ENCODE results near the gene LTBP1. TPM values are rescaled to one million over a fixed set of nuclear protein-coding genes. Genes with fewer than 3 reads are reported as not detected.

Gene LTBP1
- total and polyA plus RNA-seq, 2 experiments from 2014 or later, result 216 to 509 TPM

DNA sequence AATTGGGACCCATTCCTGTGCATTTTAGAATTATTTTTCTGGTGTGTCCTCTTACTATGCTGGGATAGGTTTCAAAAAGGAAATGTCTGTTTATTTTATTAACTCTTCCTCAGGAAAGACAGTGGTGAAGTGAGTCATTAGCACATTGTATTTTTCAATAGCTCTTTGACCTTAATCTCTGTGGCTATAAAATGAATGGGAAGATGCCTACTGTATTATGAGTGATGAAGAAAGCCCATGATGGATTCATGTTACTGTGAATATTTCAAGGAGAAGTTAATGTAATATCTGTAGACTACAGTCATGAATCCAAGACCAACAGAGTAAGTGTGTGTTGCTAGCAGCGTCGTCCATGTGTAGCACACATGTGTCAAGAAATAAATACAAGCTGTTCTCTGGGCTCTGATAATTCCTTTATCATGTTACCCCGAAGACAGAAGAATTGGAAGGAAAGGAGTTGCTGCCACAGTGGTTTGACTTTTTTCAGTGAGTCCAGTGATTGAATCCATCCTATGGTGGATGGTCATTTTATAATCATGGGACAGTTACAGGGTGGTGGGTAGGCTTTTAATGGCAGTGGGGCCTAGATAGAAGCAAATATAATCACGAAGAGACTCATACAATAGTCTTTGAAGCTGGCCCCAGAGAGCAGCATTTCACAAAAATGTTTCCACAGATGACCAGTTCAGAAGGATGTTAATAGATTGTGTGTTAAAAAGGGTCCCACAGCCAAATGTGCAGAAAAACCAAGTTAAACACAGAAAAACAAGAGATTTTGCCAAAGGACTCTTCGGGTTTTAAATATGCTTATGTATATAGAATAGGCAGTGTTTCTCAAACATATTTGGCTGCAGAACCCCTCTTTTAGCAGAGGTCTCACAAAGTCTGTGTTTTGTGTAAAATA, 290.0 kb downstream of the LTBP1 start:
- no peak overlapping the region for H3K4me3 ChIP-seq
- peaks cover 5% of the 10 kb centered on the region for H3K4me1 ChIP-seq (ENCODE audit: low read depth)
- H3K9me3 ChIP-seq (ENCODE audit: low read depth), result no peaks in the 10 kb centered on the region
- no peaks in the 10 kb centered on the region for H3K27me3 ChIP-seq
- no peaks in the 10 kb centered on the region for H3K36me3 ChIP-seq
- peak in 1 of 2 donors; percentile 52 for DNase-seq (ENCODE audit: low read depth in 1 of 2, low spot score in 1 of 2)
- H3K27ac ChIP-seq, result peak overlapping the region; percentile 12
- TF ChIP-seq, protein P1, sequence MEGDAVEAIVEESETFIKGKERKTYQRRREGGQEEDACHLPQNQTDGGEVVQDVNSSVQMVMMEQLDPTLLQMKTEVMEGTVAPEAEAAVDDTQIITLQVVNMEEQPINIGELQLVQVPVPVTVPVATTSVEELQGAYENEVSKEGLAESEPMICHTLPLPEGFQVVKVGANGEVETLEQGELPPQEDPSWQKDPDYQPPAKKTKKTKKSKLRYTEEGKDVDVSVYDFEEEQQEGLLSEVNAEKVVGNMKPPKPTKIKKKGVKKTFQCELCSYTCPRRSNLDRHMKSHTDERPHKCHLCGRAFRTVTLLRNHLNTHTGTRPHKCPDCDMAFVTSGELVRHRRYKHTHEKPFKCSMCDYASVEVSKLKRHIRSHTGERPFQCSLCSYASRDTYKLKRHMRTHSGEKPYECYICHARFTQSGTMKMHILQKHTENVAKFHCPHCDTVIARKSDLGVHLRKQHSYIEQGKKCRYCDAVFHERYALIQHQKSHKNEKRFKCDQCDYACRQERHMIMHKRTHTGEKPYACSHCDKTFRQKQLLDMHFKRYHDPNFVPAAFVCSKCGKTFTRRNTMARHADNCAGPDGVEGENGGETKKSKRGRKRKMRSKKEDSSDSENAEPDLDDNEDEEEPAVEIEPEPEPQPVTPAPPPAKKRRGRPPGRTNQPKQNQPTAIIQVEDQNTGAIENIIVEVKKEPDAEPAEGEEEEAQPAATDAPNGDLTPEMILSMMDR (IDR thresholded peaks at IDR 0.05; ENCODE audit: low read depth, low read length), result no peak

DNA sequence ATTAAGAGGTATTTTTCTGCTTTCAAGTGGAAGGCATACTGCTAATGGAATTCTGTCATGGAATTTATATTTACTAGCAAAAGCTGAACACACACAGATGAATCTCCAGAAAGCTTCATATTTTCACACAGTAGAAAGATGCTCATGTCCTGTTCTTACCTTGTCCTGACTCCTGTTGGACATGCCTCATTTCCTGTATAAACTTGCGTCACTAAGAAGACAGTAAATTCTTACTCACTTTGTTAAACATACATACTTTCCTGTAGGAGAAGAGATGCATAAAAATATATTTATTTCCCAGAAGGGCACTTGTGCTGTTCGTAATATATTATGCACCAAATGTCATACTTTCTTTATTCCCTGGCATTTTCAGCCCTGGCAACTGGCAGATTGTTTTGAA, 291.4 kb downstream of the LTBP1 start:
- no peaks in the 10 kb centered on the region for H3K27me3 ChIP-seq
- TF ChIP-seq, protein P1 (IDR thresholded peaks at IDR 0.05; ENCODE audit: low read depth, low read length), result no peak
- peaks cover 8% of the 10 kb centered on the region for H3K4me1 ChIP-seq (ENCODE audit: low read depth)
- no peaks in the 10 kb centered on the region for H3K9me3 ChIP-seq (ENCODE audit: low read depth)
- H3K36me3 ChIP-seq, result no peaks in the 10 kb centered on the region
- H3K4me3 ChIP-seq, result no peak overlapping the region
- peak in 1 of 2 donors; percentile 63 for DNase-seq (ENCODE audit: low read depth in 1 of 2, low spot score in 1 of 2)
- peak overlapping the region; percentile 55 for H3K27ac ChIP-seq

DNA sequence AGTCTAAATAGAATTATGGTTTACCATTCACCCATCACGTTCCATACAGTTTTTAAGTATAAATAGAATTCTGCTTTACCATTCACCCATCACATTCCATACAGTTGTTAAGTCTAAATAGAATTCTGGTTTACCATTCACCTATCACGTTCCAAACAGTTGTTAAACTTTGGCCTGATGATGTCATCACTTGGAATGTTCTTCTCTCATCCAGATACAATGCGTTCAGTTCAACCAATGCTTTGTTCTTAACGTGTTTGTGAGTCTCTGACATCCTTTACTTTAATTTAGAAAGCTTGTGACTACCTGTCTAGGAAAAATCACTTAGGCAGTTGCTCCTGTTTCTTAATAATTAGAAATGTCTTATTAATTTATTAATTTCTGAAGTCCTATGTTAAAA, 293.4 kb downstream of the LTBP1 start:
- no peak overlapping the region for H3K27ac ChIP-seq
- peak in 1 of 2 donors; percentile 48 for DNase-seq (ENCODE audit: low read depth in 1 of 2, low spot score in 1 of 2)
- no peak overlapping the region for H3K4me3 ChIP-seq
- H3K9me3 ChIP-seq (ENCODE audit: low read depth), result no peaks in the 10 kb centered on the region
- peaks cover 8% of the 10 kb centered on the region for H3K36me3 ChIP-seq
- no peaks in the 10 kb centered on the region for H3K27me3 ChIP-seq
- TF ChIP-seq, protein P1 (IDR thresholded peaks at IDR 0.05; ENCODE audit: low read depth, low read length), result no peak
- peaks cover 8% of the 10 kb centered on the region for H3K4me1 ChIP-seq (ENCODE audit: low read depth)

DNA sequence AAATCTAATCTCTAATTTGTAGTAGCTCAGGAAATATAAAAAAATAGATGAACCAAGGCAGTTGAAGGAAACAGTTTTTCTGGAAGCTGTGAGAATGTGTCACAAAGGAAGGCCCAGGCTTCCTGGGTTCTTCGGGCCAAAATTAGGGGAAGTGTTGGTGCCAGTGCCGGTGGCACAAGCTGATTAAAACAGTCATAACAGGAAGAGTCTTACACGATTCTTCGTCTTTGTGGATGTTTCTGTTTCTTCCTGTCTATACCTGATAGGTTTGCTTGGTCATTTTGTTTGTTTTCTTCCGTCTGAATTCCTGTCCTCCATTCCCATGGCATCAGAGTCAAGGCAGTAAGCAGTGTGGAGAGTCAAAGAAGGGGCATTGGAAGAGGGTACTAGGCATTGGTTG, 294.3 kb downstream of the LTBP1 start:
- Histone ChIP-seq H3K4me1 (ENCODE audit: low read depth) (peaks cover 8% of the 10 kb centered on the region), H3K27ac (peak overlapping the region; percentile 28), H3K9me3 (ENCODE audit: low read depth) (no peaks in the 10 kb centered on the region), H3K4me3 (no peak overlapping the region), H3K36me3 (peaks cover 8% of the 10 kb centered on the region), H3K27me3 (no peaks in the 10 kb centered on the region)
- TF ChIP-seq, protein P1 (IDR thresholded peaks at IDR 0.05; ENCODE audit: low read depth, low read length), result no peak
- no peak for DNase-seq (ENCODE audit: low read depth in 1 of 2, low spot score in 1 of 2)

DNA sequence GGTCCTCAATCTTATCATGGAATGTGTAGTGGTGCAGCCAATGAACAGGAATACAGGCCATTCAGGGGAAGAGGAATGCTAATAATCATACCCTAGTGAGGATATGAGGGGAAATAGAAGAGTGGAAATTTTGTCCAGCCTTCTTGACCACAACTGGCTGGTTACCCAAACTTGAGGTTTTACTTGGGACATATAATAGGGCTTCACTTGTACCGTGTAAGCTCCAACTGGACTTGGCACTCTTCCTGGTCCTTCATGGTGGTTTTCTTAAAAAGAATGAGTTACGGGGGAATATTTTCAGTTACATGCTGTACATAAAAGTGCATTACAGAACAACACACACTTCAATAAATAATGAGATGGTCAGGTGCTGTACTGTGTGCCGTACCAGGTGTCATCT, 294.8 kb downstream of the LTBP1 start:
- H3K27ac ChIP-seq, result peak overlapping the region; percentile 28

More for the DNA sequence above, 294.8 kb downstream of the LTBP1 start:
- TF ChIP-seq, protein P1 (IDR thresholded peaks at IDR 0.05; ENCODE audit: low read depth, low read length), result no peak
- Histone ChIP-seq H3K4me1 (ENCODE audit: low read depth) (peaks cover 8% of the 10 kb centered on the region), H3K4me3 (no peak overlapping the region), H3K27me3 (no peaks in the 10 kb centered on the region), H3K36me3 (peaks cover 8% of the 10 kb centered on the region), H3K9me3 (ENCODE audit: low read depth) (no peaks in the 10 kb centered on the region)
- peak; percentile 23 to 82 for DNase-seq (ENCODE audit: low read depth in 1 of 2, low spot score in 1 of 2)

Measured in cardiac muscle cell (in vitro differentiated cells and primary cell).